Stimulated activated CD8-positive, alpha-beta memory T cell treated with anti-CD3 and anti-CD28 coated beads, Interleukin-2, amount 100 ng/mL, for 1 hour (primary cell): Measurements from ENCODE around the gene SOD3.

Experiments used
- DNase-seq, 2 donors: peaks; one replicate each; pipeline ENCODE4 v3.0.0-alpha.2; 2020; ENCODE audit warnings: low read depth in 2 of 2

Gene SOD3

GRCh38 chr4:24801136-24801855 lies 5.9 kb downstream of the SOD3 start:
- DNase-seq = no peak

DNA sequence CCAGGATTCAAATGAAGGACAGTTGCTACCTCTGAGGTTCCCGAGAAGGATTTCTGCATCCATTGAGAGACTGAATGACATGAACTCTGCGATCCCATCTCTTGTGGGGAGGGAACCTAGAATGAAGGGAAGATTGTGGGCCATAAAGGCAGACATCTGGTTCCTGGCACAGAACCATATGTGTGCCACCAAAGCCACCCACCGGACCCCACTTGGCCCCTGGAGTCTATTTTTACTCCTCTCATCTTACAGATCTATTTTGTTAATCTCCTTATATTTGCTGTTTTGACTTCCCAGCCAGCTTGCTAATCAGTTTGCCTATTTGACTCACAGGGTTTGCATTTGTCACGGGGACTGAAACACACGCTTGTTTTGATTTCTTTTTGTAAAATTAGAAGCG lies 7.3 kb downstream of the SOD3 start:
- no peak for DNase-seq

DNA sequence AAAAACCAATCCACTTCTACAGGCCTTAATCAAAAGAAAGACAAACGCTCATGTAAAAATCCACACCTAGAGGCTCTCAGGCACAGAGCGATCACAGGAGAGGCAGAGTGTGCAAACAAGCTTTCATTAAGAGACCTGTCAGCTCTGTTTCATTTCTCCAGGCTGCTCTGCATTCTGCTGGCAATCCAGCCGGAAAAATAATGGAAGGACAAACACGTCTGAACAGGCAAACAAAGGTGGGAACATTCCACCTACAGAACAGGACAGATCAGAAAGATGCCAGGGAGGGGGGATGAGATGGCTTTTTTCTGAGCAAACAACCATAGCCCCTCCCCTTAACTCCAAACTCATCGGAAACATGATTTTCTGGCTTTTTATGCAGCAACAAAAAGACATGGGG lies 9.7 kb downstream of the SOD3 start:
- DNase-seq = no peak

GRCh38 chr4:24805566-24805965 lies 10.2 kb downstream of the SOD3 start:
- DNase-seq = no peak

DNA sequence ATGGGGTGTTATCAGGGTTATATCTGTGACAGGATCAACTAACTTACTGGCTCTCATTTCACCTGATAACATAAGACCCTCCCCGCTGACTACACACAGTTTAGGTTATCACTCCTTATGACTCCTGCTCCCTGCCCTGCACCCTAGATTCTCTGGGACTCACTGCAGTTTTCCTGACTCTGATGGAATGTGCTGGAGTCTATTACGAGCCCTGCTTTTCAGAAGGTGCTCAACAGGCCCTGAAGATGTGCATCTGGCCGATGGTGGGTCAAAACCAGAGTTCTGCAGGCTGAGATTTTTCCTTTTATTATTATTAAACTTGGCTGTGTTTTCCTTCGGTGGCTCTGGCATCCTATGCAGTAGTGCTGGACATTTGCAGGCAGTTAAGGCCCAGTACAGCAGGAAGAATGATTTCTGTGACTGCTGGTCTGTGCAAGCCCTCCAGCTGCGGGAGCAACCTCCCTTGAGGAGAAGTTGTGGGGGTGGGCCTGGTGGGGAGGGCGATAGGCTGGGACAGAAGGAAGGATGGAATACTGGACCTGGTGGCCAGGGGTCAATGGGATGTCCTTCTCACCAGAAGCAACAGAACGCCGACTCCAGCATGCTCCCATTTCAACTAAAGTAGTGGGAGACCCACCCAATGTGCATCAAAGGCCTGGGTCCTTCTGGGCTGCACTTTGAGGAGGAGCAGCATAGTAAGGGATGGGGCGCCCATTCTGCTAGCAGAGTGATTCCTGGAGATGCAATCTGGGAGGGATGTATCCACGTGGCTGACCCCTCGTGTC lies 11.0 kb downstream of the SOD3 start:
- no peak for DNase-seq

DNA sequence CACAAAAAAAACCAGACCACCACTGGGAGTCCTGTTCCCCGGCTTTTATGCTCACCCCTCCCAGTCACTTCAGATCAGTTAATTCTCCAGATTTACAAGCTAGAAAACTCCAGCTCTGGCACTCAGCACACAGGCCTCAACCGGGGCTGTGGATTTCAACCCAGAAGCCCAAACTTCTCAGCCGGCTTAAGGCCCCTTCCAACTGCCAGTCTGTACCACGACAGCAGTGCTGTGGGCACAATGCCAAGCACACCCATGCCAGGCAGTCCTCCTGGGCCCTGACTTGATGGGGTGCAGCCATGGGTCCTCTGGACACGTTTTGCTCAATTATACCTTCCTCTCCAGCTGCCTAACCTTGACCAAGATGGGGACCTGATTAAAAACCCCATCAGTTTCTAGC lies 12.2 kb downstream of the SOD3 start:
- no peak for DNase-seq

DNA sequence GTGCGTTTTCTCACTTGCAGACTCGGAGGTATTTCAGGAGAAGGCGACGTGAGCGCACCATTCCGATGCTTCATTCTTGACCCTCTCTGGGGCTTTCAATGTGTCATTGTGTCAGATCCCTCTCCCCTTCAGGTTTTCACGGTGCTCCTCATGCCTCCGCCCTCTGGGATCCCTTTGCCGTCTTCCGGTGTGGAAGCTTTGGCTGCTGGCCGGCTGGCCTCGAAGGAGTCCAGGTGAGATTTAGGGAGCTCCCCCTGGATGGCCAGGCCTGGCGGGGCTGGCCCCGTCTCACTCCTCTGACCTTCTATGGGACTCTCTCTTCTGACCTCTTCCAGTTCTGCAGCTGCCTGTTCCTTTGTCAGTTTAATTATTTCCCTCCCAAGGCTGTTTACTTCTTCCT lies 12.9 kb downstream of the SOD3 start:
- no peak for DNase-seq

- DNase-seq = no peak
Measured at GRCh38 chr4:24808955-24809354, 13.6 kb downstream of the SOD3 start.

DNA sequence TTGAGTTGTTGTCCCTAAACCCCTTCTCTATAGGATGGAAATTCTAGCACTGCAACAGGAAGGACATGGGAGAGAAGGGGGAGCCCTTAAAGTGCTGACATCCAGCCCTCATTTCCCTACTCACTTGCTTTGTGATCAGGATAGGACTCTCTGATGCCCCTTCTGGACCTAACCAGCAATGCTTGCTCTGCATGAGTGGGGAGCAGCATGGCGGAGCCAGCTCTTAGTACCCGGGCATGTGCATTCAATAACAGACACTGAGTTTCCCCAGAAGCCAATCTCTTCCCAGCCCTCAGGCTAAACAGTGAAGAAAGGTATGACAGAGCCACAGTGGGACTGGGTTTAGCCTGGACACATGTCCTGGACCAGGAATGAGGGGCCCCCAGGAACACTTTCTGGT lies 14.0 kb downstream of the SOD3 start:
- DNase-seq = no peak

DNA sequence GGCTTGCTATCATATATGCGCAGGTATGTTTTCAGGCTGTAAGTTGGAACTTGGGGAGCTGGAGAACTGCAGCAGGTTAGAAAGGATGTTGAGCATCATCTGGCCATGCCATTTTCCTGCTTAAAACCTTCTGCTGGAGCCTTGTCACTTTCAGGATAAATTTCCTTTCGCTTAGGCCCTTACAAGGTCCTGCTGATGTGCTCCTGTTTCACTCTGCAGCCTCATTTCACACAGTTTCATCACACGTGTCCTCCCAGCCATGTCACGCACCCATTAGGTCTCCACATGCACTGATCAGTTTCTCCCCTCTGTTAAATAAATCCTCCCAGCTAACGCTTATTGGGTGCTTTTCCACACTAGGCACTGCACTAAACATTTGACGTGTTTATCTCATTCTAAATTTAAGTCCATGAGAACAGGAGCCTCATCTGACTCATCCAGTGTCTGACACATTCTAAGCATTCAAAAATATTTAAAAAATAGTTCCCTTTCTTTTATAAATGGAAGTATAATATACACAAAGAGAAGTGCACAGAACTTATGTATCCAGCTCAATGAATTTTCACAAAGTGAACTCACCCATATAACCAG lies 14.5 kb downstream of the SOD3 start:
- no peak for DNase-seq

GRCh38 chr4:24810871-24811631 lies 15.7 kb downstream of the SOD3 start:
- no peak for DNase-seq

- no peak for DNase-seq
Measured at GRCh38 chr4:24813732-24814131, 18.4 kb downstream of the SOD3 start.

DNA sequence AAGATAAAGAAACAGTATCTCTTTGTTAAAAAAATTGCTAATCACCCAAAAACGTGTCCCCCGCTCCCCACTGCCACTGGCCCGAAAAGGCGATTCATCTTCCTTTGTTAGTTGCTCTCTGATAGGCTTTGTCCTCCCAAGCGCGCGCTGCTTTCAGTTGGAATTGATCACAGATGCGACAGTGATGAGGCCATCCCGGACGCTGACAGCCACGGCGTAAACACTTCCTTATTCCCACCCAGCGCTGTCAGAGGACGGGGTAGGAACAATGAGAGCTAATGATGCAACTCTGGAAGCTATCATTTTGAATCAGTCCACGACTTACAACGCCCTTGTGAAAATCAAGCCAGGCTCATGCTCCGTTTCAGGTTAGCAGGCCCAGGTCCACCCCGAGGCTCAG lies 21.4 kb downstream of the SOD3 start:
- DNase-seq = no peak

DNA sequence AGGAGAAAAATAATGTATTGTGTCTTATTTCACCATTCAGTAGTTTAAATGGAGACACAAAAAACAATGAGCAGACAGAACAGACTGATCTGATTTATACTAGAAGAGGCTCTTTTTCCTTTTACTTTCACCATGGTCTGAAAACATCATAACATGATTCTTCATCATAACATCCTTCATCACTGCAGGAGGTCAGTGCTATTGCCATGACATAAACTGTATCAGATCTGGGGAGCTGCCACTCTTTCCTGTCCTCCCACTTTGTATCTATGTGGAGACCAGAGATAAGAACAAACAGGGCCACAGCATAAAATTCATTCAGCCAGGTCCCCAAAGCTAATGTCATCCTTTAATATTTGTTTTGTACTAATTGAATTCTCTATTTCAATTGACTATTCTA lies 25.2 kb downstream of the SOD3 start:
- no peak for DNase-seq

- DNase-seq = no peak
Measured at GRCh38 chr4:24824720-24825119, 29.3 kb downstream of the SOD3 start.

GRCh38 chr4:24831637-24832036 lies 36.3 kb downstream of the SOD3 start:
- DNase-seq = no peak

GRCh38 chr4:24835696-24836095 lies 40.3 kb downstream of the SOD3 start:
- DNase-seq = no peak

DNA sequence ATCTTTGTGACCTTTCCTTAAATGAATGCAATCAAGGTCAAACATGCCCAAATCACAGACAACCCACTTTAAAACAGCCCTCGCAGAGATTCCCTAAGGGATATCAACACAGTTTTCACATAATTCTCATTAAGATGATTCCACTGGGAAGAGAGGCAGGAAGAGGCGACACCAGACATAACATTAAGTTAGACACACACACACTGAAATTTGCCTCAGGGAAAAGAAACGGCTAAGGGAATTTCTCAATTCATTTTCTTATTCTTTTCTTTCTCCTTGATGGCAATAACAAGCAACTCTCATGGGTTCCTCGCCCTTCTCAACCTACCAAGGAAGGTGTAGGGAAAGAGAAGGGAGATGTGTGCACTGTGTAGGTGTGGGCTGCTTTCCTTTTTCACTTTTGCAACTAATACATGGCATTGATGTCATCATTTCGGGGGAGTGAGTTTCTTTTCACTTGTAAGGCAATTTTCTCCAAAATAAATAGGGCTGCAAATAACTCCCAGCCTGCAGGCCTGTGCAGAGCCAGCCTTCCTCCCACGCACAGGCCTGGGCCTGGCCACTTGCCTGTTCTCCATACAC lies 41.4 kb downstream of the SOD3 start:
- no peak for DNase-seq

- DNase-seq = no peak
Measured at GRCh38 chr4:24837336-24837735, 42.0 kb downstream of the SOD3 start.

GRCh38 chr4:24837781-24838180 lies 42.4 kb downstream of the SOD3 start:
- no peak for DNase-seq

GRCh38 chr4:24840362-24840761 lies 45.0 kb downstream of the SOD3 start:
- no peak for DNase-seq
